DMS53 (cell line): ENCODE results near the gene PTCD3.

Experiments used
- DNase-seq: peaks from one replicate; lab custom pipeline; 2025; lab: John Stamatoyannopoulos, UW

PTCD3 gene

DNA sequence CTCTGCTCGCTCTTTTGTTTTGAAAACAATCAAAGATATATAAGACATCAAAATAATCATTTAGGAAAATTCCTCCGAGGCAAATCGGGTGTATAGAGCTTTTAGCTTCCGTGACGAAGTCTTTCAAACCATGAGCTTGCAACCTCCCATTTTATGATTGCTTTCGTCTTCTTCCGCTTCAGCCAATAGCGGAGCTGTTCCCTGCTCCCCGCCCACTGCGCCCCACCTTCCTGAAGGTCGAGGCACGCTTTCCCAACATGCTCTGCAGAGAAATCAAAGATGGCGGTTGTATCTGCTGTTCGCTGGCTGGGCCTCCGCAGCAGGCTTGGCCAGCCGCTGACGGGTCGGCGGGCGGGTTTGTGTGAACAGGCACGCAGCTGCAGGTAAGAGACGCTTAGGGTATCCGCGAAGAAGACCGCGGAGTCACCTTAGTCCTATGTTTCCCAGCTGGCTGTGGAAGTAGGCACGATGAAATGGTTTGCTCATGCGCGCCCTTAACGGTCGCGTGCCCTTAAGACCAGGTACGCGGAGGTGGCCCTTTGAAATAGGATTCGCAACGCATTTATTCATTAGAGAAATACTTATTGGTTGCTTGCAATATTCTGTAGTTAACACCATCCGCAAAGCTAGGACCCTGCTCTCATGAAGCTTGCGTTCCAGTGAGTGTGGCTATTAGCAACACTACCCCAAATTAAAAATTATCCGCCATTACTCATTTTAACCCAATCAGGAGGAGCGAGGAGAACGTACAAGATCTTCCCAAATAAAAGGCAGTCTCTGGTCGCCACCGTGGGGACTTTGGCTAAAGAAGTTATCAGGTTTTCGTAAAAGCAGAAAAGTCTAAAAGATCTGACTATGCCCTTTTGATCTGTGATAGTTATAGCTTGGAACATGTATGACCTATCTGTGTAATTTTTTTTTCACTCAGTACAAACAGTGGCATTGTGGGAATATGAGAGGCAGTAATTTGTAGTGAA is at the start of gene PTCD3:
PTCD3 (plus strand) TSS at position 267 of the 977 bp plus-strand sequence; CDS start at position 280, 13 bp downstream.
- peak; percentile 99 for DNase-seq

- no peak for DNase-seq
These were observed 49.3 kb upstream of the PTCD3 start for GRCh38 chr2:86056590-86057331.

GRCh38 chr2:86062043-86062442 is 44.0 kb upstream of the PTCD3 start:
- no peak for DNase-seq

DNA sequence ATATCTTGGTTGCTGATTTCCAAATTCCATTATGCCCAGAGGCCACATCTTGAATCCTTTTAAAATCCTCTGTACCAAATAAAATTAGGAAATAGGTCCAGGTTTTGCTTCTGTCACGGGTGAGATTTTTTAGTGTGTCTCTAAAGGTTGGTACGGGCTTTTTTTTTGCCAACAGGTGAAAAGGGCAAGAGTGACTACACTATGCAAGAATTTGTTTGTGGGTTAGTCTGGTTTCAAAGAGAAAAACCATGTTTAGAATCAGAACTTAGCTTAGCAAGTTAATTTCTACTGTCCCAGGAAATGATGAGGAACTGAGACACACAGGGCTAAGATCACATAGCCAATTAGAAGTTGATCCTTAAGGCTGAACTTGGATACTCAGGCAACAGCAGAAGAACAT is 42.0 kb upstream of the PTCD3 start:
- no peak for DNase-seq

DNA sequence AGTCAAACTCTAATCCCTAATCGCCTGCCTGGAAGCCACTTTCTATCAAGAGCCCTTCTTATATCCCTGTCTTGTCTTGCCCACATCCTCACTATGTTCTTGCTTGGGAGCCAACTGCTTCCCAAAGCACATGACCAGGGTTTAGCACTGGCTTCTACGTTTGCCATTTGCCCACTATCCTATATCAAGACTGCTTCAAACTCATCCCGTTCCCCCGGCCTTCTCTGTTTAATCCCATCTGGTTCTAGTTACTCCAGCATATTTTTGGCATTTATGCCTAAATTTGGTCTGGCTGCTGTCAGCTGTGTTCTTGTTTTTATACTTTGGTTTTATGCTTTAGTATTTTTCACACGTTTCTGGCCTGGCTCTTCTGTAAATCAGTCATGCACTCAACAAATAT is 40.5 kb upstream of the PTCD3 start:
- no peak for DNase-seq

- DNase-seq, result no peak
These were observed 39.9 kb upstream of the PTCD3 start for GRCh38 chr2:86066007-86066578.

- DNase-seq, result no peak
These were observed 39.1 kb upstream of the PTCD3 start for GRCh38 chr2:86066915-86067314.

DNA sequence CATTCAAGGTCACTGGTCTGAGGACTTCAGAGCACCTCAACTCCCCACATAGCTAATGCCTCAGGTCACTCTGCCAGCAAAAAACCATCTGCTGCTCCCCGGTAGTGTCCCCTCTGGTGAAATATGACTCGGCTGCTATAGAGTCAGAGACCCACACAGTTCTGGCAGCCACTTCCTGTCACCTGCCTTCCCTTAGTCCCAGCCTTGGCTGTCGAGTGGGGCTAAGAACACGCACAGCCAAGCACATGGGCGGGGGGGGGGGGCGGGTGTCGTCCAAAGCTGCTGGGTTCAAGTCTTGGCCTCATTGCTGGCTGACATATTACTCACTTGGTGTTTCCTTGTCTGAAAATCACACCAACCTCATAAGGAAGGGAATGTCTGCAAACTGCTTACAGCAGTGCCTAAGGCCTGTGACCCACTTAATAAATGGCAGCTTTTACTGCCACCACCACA is 37.9 kb upstream of the PTCD3 start:
- peak; percentile 43 for DNase-seq

- no peak for DNase-seq
These were observed 37.4 kb upstream of the PTCD3 start for GRCh38 chr2:86068648-86069047.

DNA sequence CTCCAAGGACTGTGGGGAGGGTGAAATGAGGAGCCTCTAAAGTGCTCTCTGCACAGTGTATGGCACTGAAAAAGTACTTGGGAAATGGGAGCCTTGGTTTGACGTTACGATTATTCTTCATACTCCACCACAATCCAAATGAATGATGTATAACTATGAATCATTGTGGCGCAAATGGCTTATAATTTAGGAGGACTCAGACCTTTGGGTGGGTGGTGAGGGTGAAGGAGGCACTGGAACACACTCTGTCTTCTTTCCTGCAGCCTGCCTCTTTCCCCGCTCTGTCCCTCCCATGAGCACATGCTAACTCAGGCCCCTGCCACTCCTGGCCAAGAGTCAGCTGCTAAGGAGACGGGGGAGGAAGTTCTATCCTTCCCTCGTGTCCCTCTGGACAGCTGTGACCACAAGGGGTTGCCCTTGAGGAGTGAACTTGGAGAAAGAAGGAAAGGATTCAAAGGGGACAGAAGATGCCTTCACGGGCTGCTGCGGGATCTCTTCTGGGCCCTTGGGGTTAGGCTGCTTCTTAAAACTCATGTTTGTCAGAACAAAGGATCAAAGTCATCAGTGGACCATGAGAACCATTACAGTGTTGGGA is 36.8 kb upstream of the PTCD3 start:
- DNase-seq, result no peak

DNA sequence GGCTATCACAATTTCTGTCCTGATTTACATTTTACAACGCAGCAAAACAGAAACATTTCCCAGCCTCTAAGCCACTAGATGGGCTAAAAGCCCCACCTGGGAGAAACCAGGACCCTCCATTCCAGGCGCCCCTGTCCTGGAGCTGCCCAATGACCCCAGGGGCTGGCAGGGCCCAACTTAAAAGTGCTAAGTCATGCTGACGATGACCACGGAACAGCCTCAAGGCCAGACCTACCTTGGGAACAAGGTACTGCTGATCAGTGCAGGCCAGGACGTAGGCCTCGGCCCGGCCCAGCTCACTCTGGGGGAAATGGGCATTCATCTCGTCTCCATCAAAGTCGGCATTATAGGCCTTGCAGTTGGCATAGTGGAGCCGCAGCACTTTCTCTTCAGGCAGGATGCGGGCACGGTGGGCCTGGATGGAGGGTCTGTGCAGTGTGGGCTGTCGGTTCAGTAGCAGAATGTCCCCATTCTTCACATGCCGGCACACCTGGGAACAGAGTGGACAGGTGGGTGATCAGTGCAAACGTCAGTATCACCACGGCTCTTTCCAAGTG is 36.2 kb upstream of the PTCD3 start:
- DNase-seq, result no peak

GRCh38 chr2:86070868-86071267 is 35.2 kb upstream of the PTCD3 start:
- DNase-seq, result no peak

- DNase-seq, result no peak
These were observed 33.7 kb upstream of the PTCD3 start for GRCh38 chr2:86072271-86072858.

DNA sequence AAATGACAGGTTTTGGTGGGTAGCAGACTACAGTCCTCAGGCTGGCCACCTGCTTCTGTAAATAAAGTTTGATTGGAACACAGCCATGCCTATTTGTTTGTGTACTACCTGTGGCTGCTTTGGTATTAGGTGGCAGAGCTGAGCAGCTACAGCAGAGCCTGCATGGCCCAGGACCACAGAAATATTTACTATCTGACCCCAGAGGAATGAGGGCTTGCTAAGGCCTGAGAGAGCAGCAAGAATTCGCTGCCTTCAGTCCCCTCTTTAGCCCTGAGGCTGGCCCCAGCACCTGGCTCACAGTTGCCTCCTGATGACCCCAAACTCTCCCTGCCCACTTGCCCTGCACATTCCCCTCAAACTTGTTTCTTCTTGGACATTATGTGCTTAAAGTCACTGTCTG is 32.8 kb upstream of the PTCD3 start:
- DNase-seq, result no peak

DNA sequence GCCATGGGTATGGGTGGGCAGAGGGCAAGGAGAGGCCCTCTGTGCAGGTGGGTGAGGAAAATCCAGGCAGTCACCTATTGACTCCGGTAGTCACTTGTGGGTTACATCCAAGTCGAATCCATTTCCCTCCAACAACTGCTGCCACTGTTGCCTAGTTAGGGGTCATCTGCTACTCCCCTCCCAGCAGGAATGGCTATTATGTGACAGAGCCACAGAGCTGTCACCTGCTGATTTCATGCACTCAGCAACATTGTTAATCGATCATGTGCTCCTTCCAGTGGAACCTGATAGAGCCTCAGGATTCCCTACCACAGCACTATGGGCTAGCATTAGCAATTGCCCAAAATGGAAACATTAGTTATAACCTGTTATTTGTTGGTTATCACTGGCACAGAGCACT is 31.8 kb upstream of the PTCD3 start:
- no peak for DNase-seq

DNA sequence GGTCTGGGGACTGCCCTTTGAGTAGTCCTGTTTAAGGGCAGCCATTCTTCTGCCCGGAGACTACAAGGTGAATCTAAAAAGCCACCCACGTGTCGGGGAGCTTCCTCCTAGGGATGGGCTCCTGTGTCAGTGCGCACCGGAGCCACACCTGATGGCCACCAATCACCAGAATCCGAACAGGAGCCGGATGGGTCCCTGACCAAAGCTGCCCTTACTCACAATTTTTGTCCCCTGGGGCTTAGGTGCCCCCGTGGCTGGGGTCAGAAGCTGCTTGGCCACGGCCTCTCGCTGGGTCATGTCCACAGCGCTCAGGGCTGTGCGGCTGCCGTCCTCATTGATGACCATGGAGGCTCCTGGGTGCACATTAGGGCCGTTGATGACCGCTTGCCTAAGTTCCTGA is 31.2 kb upstream of the PTCD3 start:
- no peak for DNase-seq

- no peak for DNase-seq
These were observed 30.1 kb upstream of the PTCD3 start for GRCh38 chr2:86075886-86076285.

DNA sequence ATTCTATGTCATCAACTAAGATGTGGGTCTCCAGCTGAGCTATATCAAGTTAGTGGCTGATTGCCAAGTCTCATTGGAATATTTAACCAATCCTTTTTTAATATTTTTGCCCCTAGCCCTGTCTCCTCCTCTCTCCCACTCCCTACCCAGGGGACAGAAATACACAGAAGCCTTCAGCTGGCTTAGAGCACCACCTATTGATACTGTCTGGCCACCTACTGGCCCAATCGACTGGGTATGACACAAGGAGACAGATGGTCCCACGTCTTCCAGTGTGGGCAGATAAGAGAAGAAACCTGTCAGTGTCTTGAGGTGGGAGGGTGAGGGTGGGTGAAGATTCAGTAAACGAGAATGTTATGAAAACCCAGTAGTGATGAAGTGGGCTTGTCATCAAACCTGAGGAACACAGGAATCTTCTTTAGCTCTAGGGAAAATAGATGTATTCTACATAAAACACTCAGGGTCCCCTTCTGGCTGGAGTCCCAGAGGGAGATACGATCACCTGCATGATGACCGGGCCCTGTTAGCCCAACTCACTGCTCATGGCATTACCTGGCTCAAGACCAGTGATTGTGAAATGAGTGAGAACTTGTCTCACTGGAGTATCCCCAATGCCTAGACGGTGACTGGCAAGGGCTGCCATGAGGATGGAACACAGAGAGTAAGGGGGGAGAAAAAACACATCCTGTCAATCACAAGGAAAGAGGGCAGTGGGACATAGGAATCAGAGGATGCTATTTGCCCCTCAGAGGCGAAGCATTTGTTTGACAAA is 27.1 kb upstream of the PTCD3 start:
- peak; percentile 37 for DNase-seq

DNA sequence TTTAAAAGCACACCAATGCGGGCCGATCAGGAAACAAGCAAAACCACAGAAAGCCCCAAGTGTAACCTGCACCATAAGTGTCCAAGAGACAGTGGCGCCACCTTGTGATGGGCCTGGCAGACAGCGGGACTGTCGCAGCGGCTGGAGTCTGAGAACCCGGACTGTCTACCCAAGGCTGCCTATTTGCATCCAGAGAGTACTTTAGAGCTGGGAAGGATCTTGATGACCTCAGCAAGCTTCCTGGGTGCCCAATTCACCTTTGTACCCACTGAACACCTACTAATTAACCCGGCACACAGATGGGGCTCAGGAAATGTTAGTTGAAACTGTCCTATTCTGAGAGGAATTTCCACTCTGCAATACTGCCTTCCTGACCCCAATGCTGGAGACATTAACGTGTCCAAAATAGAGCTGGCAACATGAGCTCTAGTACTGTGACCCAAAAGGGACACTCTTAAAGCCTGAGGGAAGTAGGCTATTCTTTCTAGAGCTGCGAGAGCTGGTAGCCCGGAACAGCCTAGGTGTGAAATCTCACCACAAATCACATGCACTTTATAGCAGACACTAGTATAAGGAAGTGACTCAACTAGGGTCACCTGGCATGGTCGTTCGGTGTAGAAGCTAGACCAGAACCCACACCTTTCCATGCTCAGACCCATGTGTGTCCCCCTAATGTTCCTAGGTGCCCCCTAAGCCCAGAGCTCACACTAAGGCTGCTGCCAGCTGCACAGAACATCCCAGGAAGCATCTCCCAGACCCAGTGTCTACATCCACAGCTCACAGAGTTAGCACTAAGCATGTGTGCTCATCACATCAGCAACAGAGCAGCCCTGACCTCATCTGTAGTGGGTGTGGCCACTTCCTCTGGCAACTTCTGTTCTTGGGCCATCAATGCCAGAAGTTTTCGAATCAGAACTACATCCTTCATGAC is 25.8 kb upstream of the PTCD3 start:
- peak; percentile 91 for DNase-seq

- DNase-seq, result no peak
These were observed 24.3 kb upstream of the PTCD3 start for GRCh38 chr2:86081724-86082123.
